Neural cell (in vitro differentiated cells): ENCODE results near the gene IGSF21.

Experiments used
- EZH2 ChIP-seq: fragments of 200-600, 300-800 bp; shearing (Covaris generic), sonication (generic); IDR thresholded peaks from 2 replicates; pipeline ENCODE4 v1.6.1; 2014; ENCODE audit warnings: antibody characterized with exemption, low read length, borderline replicate concordance, mild to moderate bottlenecking; ENCODE audit not compliant: insufficient read depth, poor library complexity, severe bottlenecking
- POLR2AphosphoS5 ChIP-seq: IDR thresholded peaks from 2 replicates; pipeline ENCODE4 v1.6.1; 2012
- RAD21 ChIP-seq: fragments of 450-650 bp; conservative IDR thresholded peaks from 2 replicates; pipeline ENCODE4 v1.6.1; 2014; ENCODE audit warnings: antibody characterized with exemption, mild to moderate bottlenecking, moderate library complexity
- SMC3 ChIP-seq: fragments of 450-650 bp; conservative IDR thresholded peaks from 2 replicates; pipeline ENCODE4 v1.6.1; 2014; ENCODE audit warnings: antibody characterized with exemption, mild to moderate bottlenecking, moderate library complexity; ENCODE audit not compliant: poor library complexity
- TAF1 ChIP-seq: IDR thresholded peaks from 2 replicates; pipeline ENCODE4 v1.6.1; 2012; ENCODE audit warnings: low read depth
- TF ChIP-seq, protein P1 (sequence below): fragments of 450-650 bp; IDR thresholded peaks from 2 replicates; pipeline ENCODE4 v1.5.1; 2014; ENCODE audit warnings: antibody characterized with exemption, mild to moderate bottlenecking, moderate library complexity; ENCODE audit not compliant: poor library complexity, severe bottlenecking
- TF ChIP-seq, protein P2 (sequence below): IDR thresholded peaks from 2 replicates; pipeline ENCODE4 v1.6.1; 2012; ENCODE audit warnings: borderline replicate concordance

DNA sequence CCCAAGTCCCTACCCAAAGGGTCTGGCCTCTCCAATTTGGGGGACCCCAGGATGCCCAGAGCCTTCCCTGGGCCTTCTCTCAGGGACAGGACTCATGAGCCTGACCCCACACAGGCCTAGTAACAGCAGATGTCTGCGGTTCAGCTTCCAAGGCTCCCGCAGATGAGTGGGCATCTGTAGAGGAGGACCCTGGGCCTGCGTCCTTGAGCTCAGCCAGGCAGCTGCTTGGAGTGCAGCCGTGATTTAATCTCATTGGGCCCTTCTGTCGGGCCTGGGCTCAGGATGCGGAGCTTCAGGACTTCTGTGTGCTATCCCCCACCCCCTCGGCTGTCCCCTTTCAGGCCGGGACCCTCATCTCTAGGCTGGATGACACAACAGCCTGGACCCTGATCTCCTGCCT is 35.4 kb downstream of the IGSF21 start:
- TF ChIP-seq, protein P1, sequence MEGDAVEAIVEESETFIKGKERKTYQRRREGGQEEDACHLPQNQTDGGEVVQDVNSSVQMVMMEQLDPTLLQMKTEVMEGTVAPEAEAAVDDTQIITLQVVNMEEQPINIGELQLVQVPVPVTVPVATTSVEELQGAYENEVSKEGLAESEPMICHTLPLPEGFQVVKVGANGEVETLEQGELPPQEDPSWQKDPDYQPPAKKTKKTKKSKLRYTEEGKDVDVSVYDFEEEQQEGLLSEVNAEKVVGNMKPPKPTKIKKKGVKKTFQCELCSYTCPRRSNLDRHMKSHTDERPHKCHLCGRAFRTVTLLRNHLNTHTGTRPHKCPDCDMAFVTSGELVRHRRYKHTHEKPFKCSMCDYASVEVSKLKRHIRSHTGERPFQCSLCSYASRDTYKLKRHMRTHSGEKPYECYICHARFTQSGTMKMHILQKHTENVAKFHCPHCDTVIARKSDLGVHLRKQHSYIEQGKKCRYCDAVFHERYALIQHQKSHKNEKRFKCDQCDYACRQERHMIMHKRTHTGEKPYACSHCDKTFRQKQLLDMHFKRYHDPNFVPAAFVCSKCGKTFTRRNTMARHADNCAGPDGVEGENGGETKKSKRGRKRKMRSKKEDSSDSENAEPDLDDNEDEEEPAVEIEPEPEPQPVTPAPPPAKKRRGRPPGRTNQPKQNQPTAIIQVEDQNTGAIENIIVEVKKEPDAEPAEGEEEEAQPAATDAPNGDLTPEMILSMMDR, result no peak
- TF ChIP-seq POLR2AphosphoS5 (no peak), SMC3 (no peak), RAD21 (no peak), EZH2 (no peak), TAF1 (no peak)
- TF ChIP-seq, protein P2, sequence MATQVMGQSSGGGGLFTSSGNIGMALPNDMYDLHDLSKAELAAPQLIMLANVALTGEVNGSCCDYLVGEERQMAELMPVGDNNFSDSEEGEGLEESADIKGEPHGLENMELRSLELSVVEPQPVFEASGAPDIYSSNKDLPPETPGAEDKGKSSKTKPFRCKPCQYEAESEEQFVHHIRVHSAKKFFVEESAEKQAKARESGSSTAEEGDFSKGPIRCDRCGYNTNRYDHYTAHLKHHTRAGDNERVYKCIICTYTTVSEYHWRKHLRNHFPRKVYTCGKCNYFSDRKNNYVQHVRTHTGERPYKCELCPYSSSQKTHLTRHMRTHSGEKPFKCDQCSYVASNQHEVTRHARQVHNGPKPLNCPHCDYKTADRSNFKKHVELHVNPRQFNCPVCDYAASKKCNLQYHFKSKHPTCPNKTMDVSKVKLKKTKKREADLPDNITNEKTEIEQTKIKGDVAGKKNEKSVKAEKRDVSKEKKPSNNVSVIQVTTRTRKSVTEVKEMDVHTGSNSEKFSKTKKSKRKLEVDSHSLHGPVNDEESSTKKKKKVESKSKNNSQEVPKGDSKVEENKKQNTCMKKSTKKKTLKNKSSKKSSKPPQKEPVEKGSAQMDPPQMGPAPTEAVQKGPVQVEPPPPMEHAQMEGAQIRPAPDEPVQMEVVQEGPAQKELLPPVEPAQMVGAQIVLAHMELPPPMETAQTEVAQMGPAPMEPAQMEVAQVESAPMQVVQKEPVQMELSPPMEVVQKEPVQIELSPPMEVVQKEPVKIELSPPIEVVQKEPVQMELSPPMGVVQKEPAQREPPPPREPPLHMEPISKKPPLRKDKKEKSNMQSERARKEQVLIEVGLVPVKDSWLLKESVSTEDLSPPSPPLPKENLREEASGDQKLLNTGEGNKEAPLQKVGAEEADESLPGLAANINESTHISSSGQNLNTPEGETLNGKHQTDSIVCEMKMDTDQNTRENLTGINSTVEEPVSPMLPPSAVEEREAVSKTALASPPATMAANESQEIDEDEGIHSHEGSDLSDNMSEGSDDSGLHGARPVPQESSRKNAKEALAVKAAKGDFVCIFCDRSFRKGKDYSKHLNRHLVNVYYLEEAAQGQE, result no peak
